ENCODE measurements around the gene MALAT1. TPM values are rescaled to one million over a fixed set of nuclear protein-coding genes. Genes with fewer than 3 reads are reported as not detected.

MALAT1 gene
- total and polyA plus RNA-seq, 2 of the 13 experiments (the other 11 are each of a cell fraction or from before 2014, with no cell fraction given), result 143 to 1,237 TPM

- TF ChIP-seq TAF1 (CRISPR knock-in tag; IDR thresholded peaks at IDR 0.05), result peak; percentile 13; the same call in 1 of the 2 replicates
- TF ChIP-seq ZNF550 (CRISPR knock-in tag; IDR thresholded peaks at IDR 0.05; ENCODE audit: borderline replicate concordance), result no peak
- no peak for TF ChIP-seq ZNF777 (CRISPR knock-in tag; IDR thresholded peaks at IDR 0.05)
- no peak for TF ChIP-seq ZNF83 (CRISPR knock-in tag; IDR thresholded peaks at IDR 0.05; ENCODE audit: borderline replicate concordance)
- TF ChIP-seq ZNF296 (CRISPR knock-in tag; conservative IDR thresholded peaks at IDR 0.05), result no peak
- TF ChIP-seq MLLT10 (CRISPR knock-in tag; IDR thresholded peaks at IDR 0.05), result peak; percentile 40
- no peak for TF ChIP-seq ZNF253 (CRISPR knock-in tag; IDR thresholded peaks at IDR 0.05; ENCODE audit: borderline replicate concordance)
- peak; percentile 34; the same call in 1 of the 2 replicates for TF ChIP-seq TGIF2 (CRISPR knock-in tag; IDR thresholded peaks at IDR 0.05)
- TF ChIP-seq SP140L (CRISPR knock-in tag; IDR thresholded peaks at IDR 0.05; ENCODE audit: borderline replicate concordance), result no peak
- no peak for TF ChIP-seq ZFAT (CRISPR knock-in tag; conservative IDR thresholded peaks at IDR 0.05)
- TF ChIP-seq ADNP (CRISPR knock-in tag; IDR thresholded peaks at IDR 0.05), result no peak
- TF ChIP-seq, protein P1, sequence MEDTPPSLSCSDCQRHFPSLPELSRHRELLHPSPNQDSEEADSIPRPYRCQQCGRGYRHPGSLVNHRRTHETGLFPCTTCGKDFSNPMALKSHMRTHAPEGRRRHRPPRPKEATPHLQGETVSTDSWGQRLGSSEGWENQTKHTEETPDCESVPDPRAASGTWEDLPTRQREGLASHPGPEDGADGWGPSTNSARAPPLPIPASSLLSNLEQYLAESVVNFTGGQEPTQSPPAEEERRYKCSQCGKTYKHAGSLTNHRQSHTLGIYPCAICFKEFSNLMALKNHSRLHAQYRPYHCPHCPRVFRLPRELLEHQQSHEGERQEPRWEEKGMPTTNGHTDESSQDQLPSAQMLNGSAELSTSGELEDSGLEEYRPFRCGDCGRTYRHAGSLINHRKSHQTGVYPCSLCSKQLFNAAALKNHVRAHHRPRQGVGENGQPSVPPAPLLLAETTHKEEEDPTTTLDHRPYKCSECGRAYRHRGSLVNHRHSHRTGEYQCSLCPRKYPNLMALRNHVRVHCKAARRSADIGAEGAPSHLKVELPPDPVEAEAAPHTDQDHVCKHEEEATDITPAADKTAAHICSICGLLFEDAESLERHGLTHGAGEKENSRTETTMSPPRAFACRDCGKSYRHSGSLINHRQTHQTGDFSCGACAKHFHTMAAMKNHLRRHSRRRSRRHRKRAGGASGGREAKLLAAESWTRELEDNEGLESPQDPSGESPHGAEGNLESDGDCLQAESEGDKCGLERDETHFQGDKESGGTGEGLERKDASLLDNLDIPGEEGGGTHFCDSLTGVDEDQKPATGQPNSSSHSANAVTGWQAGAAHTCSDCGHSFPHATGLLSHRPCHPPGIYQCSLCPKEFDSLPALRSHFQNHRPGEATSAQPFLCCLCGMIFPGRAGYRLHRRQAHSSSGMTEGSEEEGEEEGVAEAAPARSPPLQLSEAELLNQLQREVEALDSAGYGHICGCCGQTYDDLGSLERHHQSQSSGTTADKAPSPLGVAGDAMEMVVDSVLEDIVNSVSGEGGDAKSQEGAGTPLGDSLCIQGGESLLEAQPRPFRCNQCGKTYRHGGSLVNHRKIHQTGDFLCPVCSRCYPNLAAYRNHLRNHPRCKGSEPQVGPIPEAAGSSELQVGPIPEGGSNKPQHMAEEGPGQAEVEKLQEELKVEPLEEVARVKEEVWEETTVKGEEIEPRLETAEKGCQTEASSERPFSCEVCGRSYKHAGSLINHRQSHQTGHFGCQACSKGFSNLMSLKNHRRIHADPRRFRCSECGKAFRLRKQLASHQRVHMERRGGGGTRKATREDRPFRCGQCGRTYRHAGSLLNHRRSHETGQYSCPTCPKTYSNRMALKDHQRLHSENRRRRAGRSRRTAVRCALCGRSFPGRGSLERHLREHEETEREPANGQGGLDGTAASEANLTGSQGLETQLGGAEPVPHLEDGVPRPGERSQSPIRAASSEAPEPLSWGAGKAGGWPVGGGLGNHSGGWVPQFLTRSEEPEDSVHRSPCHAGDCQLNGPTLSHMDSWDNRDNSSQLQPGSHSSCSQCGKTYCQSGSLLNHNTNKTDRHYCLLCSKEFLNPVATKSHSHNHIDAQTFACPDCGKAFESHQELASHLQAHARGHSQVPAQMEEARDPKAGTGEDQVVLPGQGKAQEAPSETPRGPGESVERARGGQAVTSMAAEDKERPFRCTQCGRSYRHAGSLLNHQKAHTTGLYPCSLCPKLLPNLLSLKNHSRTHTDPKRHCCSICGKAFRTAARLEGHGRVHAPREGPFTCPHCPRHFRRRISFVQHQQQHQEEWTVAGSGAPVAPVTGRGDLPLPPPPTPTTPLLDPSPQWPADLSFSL (CRISPR knock-in tag; IDR thresholded peaks at IDR 0.05), result no peak
- TF ChIP-seq AGO2 (optimal IDR thresholded peaks at IDR 0.05; ENCODE audit: low read depth, low read length), result peak; percentile 20
- TF ChIP-seq ZNF124 (CRISPR knock-in tag; IDR thresholded peaks at IDR 0.05), result no peak
- TF ChIP-seq MXD4 (CRISPR knock-in tag; IDR thresholded peaks at IDR 0.05), result no peak
- TF ChIP-seq MEIS2 (CRISPR knock-in tag; IDR thresholded peaks at IDR 0.05), result no peak
- peak; percentile 23 to 40; a peak in 2 of 4 replicates for TF ChIP-seq POLR2A (IDR thresholded peaks at IDR 0.05; ENCODE audit: insufficient read depth in 1 of 2, low read depth in 2 of 2, low read length in 2 of 2)
- TF ChIP-seq RBFOX2 (IDR thresholded peaks at IDR 0.05; ENCODE audit: low read depth, low read length), result 0 out of 2 replicates have a peak, but pooled peaks have one; percentile 43
- TF ChIP-seq SAP130 (CRISPR knock-in tag; IDR thresholded peaks at IDR 0.05; ENCODE audit: low read depth), result peak; percentile 21; the same call in 1 of the 2 replicates
- TF ChIP-seq ZFP36L1 (CRISPR knock-in tag; IDR thresholded peaks at IDR 0.05), result no peak
- TF ChIP-seq ZNF256 (CRISPR knock-in tag; conservative IDR thresholded peaks at IDR 0.05), result no peak
- TF ChIP-seq, protein P2, sequence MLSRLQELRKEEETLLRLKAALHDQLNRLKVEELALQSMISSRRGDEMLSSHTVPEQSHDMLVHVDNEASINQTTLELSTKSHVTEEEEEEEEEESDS (CRISPR knock-in tag; IDR thresholded peaks at IDR 0.05; ENCODE audit: borderline replicate concordance), result no peak
- no peak for TF ChIP-seq ZNF383 (CRISPR knock-in tag; IDR thresholded peaks at IDR 0.05; ENCODE audit: borderline replicate concordance)
- no peak for TF ChIP-seq ZKSCAN5 (CRISPR knock-in tag; IDR thresholded peaks at IDR 0.05)
- TF ChIP-seq FOSL2 (CRISPR knock-in tag; IDR thresholded peaks at IDR 0.05), result no peak
- no peak for TF ChIP-seq AHR (CRISPR knock-in tag; IDR thresholded peaks at IDR 0.05)
- no peak for TF ChIP-seq ZNF232 (CRISPR knock-in tag; IDR thresholded peaks at IDR 0.05; ENCODE audit: borderline replicate concordance)
- no peak for TF ChIP-seq ZFP62 (CRISPR knock-in tag; IDR thresholded peaks at IDR 0.05)
These were observed 2.8 kb downstream of the MALAT1 start (continued) for GRCh38 chr11:65501472-65502273.

Measured in HepG2 (cell line).